IPS-18a (cell line): Measurements from ENCODE around the gene MYRIP.
A peak's percentile ranks its signal among the peaks of the same experiment; 100 is the strongest.

Experiments used
- H3K27ac ChIP-seq: one replicate; pipeline ENCODE4 v1.5.1; 2013; ENCODE audit warnings: low read length
- H3K27me3 ChIP-seq: one replicate; pipeline ENCODE4 v1.6.1; 2013; ENCODE audit warnings: mild to moderate bottlenecking, low read length; ENCODE audit not compliant: control insufficient read depth, insufficient read depth
- H3K36me3 ChIP-seq: one replicate; pipeline ENCODE4 v1.6.1; 2013; ENCODE audit warnings: low read depth, low read length; ENCODE audit not compliant: control insufficient read depth
- H3K4me1 ChIP-seq: one replicate; pipeline ENCODE4 v1.6.1; 2013; ENCODE audit warnings: low read depth, low read length; ENCODE audit not compliant: control insufficient read depth
- H3K4me3 ChIP-seq: one replicate; pipeline ENCODE4 v1.5.1; 2013; ENCODE audit warnings: low read length
- H3K9ac ChIP-seq: one replicate; pipeline ENCODE4 v1.6.1; 2013; ENCODE audit warnings: mild to moderate bottlenecking, low read length, moderate library complexity
- H3K9me3 ChIP-seq: one replicate; pipeline ENCODE4 v1.6.1; 2013; ENCODE audit warnings: low read depth, low read length; ENCODE audit not compliant: control insufficient read depth

The MYRIP gene

DNA sequence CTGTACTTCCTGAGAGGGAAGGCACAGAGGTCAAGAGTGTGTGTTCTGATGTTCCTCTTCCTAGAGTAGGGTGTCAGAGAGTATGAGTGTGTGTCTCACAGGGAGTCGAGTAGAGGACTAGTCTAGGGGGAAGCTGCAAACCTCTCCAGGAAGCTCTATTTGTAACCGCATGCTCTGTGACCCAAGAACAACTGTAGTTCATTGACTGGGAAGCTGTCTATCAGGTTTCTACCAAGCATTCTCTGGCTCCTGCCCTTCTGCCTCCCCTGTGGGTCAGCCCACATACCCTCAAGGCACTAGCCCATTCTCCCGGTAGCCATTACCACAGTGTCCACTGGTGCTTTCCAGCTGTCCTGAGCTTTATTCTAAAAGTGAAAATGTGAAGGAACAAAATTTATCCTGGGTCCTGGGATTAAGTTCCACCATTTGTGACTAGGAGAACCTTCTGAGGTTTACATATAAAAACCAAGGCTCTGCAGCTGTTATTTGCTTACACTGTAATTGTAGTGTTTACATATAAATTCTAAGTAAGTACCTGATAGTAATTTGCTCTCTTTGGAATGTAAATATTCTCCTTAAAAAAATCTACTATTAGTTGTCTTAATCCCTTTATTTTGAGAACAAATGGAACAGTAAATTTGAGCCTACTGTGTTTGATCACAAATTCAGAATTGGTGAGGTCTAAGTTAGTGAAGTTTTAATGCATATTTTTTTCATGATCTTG is 40.7 kb downstream of the MYRIP start:
- H3K27ac ChIP-seq, result no peak overlapping the region
- H3K9me3 ChIP-seq, result no peaks in the 10 kb centered on the region
- H3K4me3 ChIP-seq, result no peak overlapping the region
- no peaks in the 10 kb centered on the region for H3K4me1 ChIP-seq
- H3K36me3 ChIP-seq, result no peaks in the 10 kb centered on the region
- no peak overlapping the region for H3K9ac ChIP-seq
- no peaks in the 10 kb centered on the region for H3K27me3 ChIP-seq

DNA sequence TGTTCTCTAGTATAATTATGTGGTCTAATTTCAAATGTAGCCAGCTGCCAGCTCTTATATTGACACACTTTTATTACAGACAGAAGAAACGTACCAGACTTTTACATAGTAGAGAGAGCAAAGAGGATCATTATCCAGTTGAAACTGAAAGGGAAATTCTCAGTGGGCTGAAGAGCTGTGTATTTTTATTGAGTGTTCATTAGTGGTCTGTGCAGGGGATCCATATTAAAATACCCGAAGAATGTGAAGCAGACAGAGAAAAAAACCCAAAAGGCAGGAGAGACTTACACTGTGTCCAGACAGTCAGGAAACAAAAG is 41.3 kb downstream of the MYRIP start:
- H3K4me3 ChIP-seq, result no peak overlapping the region
- H3K36me3 ChIP-seq, result no peaks in the 10 kb centered on the region
- no peaks in the 10 kb centered on the region for H3K9me3 ChIP-seq
- H3K27me3 ChIP-seq, result no peaks in the 10 kb centered on the region
- no peak overlapping the region for H3K27ac ChIP-seq
- H3K9ac ChIP-seq, result no peak overlapping the region
- H3K4me1 ChIP-seq, result no peaks in the 10 kb centered on the region

DNA sequence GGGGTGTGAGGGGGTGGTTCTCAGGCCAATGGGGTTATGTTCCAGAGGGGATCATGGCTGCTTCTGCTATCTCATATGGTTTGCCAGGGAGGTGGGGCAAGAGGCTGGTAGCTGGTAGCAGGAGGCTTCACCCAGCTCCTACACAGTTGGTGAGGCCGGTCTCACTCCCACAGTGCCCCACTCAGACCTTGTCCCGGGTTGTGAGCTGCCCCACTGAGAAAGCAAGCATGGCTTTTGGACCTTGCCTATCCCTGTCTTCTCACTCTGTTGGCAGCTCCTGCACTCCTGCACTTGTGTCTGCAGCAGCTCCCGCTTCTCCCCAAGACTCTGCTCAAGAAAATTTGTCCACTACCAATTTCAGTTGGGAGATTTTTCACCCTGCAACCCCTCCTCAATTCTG is 46.1 kb downstream of the MYRIP start:
- no peak overlapping the region for H3K27ac ChIP-seq
- H3K9ac ChIP-seq, result no peak overlapping the region
- no peaks in the 10 kb centered on the region for H3K27me3 ChIP-seq
- no peak overlapping the region for H3K4me3 ChIP-seq
- H3K9me3 ChIP-seq, result no peaks in the 10 kb centered on the region
- no peaks in the 10 kb centered on the region for H3K4me1 ChIP-seq
- H3K36me3 ChIP-seq, result no peaks in the 10 kb centered on the region

DNA sequence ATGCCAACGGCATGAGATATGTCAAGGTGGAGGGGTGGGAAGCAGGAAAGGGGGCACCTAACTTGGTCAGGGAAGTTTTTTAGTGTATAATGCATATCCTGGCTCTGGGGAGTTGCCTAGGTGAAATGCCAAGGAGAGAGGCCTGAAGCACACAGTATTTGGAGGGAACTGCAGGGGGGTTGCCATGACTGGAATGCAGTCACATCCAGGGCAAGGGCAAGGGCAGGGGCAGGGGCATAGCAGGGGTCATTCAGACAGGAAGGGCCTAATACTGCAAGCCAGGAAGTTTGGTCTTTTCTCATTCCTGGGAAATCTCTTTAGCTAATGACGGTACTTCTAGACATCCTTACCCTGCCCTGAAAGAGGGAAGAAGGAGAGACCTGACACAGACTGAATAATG is 60.5 kb downstream of the MYRIP start:
- Histone ChIP-seq H3K9me3 (no peaks in the 10 kb centered on the region), H3K4me1 (peaks cover 7% of the 10 kb centered on the region), H3K36me3 (no peaks in the 10 kb centered on the region), H3K27ac (peak overlapping the region; percentile 9), H3K4me3 (no peak overlapping the region), H3K27me3 (no peaks in the 10 kb centered on the region), H3K9ac (no peak overlapping the region)

DNA sequence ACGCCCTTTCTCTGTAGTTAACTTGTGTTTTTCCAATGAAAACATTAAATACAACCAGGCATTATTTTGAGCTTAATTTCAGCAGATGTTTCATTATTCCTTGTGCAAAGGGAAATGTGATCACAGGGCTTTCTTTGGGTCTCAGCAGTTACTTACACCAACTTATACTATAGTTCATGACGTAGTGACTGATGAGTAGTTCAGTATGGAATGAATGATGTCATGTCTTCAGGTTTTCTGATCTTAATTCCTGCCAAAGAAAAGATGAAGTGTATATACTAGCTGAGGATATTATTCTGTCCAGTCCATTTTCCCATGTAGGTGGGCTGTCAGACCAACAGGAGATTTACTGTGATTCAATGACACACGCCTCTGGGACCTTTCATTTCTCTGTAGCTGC is 61.3 kb downstream of the MYRIP start:
- Histone ChIP-seq H3K27ac (no peak overlapping the region), H3K27me3 (no peaks in the 10 kb centered on the region), H3K4me1 (peaks cover 7% of the 10 kb centered on the region), H3K4me3 (no peak overlapping the region), H3K9ac (no peak overlapping the region), H3K36me3 (no peaks in the 10 kb centered on the region), H3K9me3 (no peaks in the 10 kb centered on the region)

DNA sequence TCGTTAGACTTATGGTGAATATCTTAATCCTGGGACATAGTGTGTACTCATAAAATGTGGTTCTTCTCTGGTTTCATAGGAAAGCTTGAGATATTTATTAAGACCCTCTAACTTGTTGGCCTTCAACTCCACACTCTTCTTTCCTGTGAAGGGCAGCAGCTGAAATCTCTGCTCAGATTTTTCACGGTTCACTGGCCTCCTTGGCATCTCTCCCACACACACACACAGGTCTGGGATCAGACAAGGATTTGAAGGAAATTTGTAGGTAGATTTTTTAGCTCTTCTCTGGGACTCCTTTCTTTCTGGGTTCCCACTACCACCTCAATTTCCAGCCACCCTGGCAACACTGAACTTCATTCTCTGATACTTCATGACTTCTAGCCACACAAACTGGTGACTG is 70.2 kb downstream of the MYRIP start:
- H3K9ac ChIP-seq, result no peak overlapping the region
- no peaks in the 10 kb centered on the region for H3K27me3 ChIP-seq
- H3K36me3 ChIP-seq, result no peaks in the 10 kb centered on the region
- no peak overlapping the region for H3K27ac ChIP-seq
- no peaks in the 10 kb centered on the region for H3K9me3 ChIP-seq
- H3K4me3 ChIP-seq, result no peak overlapping the region
- no peaks in the 10 kb centered on the region for H3K4me1 ChIP-seq

DNA sequence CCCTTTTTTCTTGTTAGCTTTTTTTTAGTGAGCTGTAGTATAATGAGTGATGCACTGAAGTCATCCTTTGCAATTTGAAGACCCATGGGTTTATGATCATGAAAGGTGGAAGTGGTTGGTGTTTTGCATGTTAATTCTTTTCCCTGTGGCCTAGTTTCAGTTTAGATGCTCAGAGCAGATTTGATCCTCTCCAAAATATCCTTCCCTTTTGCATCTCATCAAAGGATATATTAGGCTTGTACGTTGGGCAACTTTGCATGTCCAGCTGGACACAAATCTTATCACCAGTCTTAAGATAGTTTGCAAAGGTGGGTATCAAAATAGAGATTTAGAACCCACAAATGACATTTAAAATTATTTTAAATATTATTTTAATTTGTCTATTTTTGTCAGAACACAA is 72.7 kb downstream of the MYRIP start:
- H3K4me3 ChIP-seq, result no peak overlapping the region
- H3K4me1 ChIP-seq, result no peaks in the 10 kb centered on the region
- no peak overlapping the region for H3K9ac ChIP-seq
- H3K27ac ChIP-seq, result no peak overlapping the region
- no peaks in the 10 kb centered on the region for H3K27me3 ChIP-seq
- H3K36me3 ChIP-seq, result no peaks in the 10 kb centered on the region
- H3K9me3 ChIP-seq, result no peaks in the 10 kb centered on the region

DNA sequence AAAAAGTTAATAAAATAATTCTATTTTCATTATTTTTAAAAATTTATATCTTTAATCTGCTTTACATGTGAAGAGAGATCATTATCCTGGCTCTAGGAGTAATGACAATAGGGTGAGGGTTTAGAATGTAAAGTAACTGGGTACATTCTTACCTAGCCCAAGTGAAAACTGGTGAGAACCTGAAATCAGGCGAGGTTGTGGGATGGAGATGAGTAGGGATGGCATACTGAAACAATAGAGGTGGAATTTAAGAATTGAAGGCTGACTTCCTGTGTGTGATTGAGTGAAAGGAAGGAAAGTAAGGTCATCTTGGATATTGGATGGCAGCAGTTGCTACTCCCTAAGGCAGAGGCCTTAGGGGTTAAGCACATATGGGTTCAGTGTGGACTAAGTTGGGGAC is 82.7 kb downstream of the MYRIP start:
- Histone ChIP-seq H3K36me3 (no peaks in the 10 kb centered on the region), H3K9me3 (no peaks in the 10 kb centered on the region), H3K27ac (no peak overlapping the region), H3K4me1 (peaks cover 8% of the 10 kb centered on the region), H3K4me3 (no peak overlapping the region), H3K9ac (no peak overlapping the region), H3K27me3 (no peaks in the 10 kb centered on the region)

DNA sequence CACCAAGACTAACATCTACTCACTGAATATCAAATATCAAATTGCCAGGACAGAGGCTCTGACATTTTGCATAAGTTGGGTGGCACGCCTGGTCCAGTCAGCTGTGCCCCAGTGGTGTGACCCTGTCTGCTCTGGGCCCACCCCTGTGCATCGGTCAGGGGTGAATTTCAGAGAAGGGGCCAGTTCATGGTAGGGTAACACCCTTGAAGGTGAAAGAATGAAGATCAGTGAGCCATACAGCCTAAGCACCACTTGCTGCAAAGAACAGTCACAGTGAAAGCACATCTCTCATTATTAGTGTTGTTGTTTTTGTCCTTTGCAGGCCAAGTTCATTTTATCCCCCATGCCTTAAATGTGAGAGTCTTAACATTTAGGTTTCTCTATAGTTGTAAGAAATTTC is 86.8 kb downstream of the MYRIP start:
- Histone ChIP-seq H3K9me3 (no peaks in the 10 kb centered on the region), H3K36me3 (no peaks in the 10 kb centered on the region), H3K27ac (no peak overlapping the region), H3K4me3 (no peak overlapping the region), H3K4me1 (peaks cover 8% of the 10 kb centered on the region), H3K9ac (no peak overlapping the region), H3K27me3 (no peaks in the 10 kb centered on the region)

DNA sequence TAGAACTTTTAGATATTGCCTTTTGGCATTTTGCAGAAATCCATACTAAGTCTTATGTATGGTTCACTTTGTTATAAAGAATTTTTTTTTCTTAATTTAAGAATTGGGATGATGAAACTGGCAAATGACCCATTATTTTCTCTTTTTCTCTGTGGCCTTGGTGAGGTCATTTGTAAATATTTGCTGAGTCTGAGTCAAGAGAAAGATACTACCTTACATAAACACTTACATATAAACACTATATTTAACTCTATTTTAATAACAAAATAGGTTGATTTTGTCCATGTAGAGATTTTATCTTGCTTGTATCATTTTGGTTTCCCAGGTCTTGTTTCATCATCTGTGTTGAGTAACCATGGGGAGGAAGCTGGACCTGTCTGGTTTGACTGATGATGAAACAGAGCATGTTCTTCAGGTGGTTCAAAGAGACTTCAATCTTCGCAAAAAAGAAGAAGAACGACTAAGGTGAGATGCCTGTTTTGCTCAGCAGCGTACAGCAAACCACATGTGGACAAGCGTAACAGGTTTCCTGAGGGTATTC is 91.1 kb downstream of the MYRIP start:
- H3K36me3 ChIP-seq, result no peaks in the 10 kb centered on the region
- H3K9ac ChIP-seq, result no peak overlapping the region
- H3K4me3 ChIP-seq, result no peak overlapping the region
- H3K27me3 ChIP-seq, result no peaks in the 10 kb centered on the region
- H3K9me3 ChIP-seq, result no peaks in the 10 kb centered on the region
- no peaks in the 10 kb centered on the region for H3K4me1 ChIP-seq
- H3K27ac ChIP-seq, result no peak overlapping the region

DNA sequence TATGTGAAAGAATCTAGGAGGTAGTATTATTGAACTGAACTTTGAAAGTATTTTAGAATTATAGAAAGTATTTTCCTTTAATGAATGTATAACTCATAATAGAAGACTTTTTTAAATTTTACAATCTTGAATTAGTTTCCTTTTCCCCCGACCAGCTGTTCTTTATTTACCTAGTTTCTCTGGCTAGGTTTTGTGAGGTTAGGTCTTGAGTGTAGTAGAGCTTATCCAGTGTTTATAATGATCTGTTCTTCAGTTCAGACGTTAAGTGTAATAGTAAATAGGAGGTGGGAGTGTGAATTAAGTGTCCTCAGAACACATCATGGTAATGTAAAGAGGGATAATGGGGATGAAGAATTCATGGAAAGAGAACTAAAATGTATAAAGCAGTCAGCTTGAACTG is 93.8 kb downstream of the MYRIP start:
- no peaks in the 10 kb centered on the region for H3K9me3 ChIP-seq
- no peaks in the 10 kb centered on the region for H3K27me3 ChIP-seq
- no peak overlapping the region for H3K27ac ChIP-seq
- no peak overlapping the region for H3K4me3 ChIP-seq
- no peaks in the 10 kb centered on the region for H3K4me1 ChIP-seq
- H3K36me3 ChIP-seq, result no peaks in the 10 kb centered on the region
- no peak overlapping the region for H3K9ac ChIP-seq

DNA sequence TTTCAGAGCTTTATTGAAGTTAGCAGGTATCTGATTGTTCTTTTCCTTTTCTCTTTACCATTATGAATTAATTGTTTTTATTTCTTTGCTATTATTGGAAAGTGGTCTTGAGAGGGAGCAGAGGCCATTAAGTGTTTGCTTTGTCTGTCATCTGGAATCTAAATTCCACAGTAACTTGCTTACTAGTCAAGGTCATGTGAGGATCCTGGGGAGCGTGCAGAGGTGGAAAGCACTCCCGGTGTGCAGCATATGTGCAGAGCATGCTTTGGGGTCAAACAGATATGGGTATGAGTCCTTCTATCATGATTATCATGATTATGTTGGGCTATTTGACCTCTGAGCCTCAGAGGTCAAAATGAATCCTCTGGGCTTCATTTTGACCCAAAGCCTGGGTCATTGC is 96.4 kb downstream of the MYRIP start:
- H3K36me3 ChIP-seq, result no peaks in the 10 kb centered on the region
- no peak overlapping the region for H3K4me3 ChIP-seq
- H3K27me3 ChIP-seq, result no peaks in the 10 kb centered on the region
- no peaks in the 10 kb centered on the region for H3K4me1 ChIP-seq
- no peaks in the 10 kb centered on the region for H3K9me3 ChIP-seq
- no peak overlapping the region for H3K27ac ChIP-seq
- no peak overlapping the region for H3K9ac ChIP-seq
